Stromal cell of bone marrow (primary cell): ENCODE results near the gene PPP1R27.

Source experiments
- DNase-seq: peaks from one replicate; pipeline ENCODE4 v3.0.0-alpha.2; 2012; ENCODE audit warnings: low read depth

The PPP1R27 gene

GRCh38 chr17:81804559-81805399, 30.1 kb downstream of the PPP1R27 start:
- no peak for DNase-seq

GRCh38 chr17:81803728-81804558, 30.9 kb downstream of the PPP1R27 start, which contains the start of gene GCGR:
Gene GCGR, plus strand, starts transcription at chr17:81804150. Its CDS starts 4,869 bp downstream, at chr17:81809019.
- no peak for DNase-seq

- no peak for DNase-seq
Measured at GRCh38 chr17:81802856-81803643, 31.8 kb downstream of the PPP1R27 start.

GRCh38 chr17:81802048-81802758, 32.6 kb downstream of the PPP1R27 start:
- no peak for DNase-seq

- no peak for DNase-seq
Measured at GRCh38 chr17:81801327-81801726, 33.5 kb downstream of the PPP1R27 start.

GRCh38 chr17:81794509-81794908, 40.3 kb downstream of the PPP1R27 start:
- DNase-seq: no peak

GRCh38 chr17:81794074-81794476, 40.8 kb downstream of the PPP1R27 start:
- DNase-seq: no peak

- DNase-seq: no peak
Measured at GRCh38 chr17:81792675-81793615, 41.9 kb downstream of the PPP1R27 start.
